ENCODE measurements around the gene ATP13A2. TPM values are rescaled to one million over a fixed set of nuclear protein-coding genes. Genes with fewer than 3 reads are reported as not detected.

Gene ATP13A2
- total RNA-seq, 1 donor from 2014 or later = 50.2 TPM

GRCh38 chr1:17004466-17005364 lies 7.0 kb downstream of the ATP13A2 start:
- Mint-ChIP-seq H3K27me3 (no peaks in the 10 kb centered on the region), H3K4me3 (no peak overlapping the region), H3K36me3 (ENCODE audit: low read depth) (peaks cover 15% of the 10 kb centered on the region), H3K9me3 (no peaks in the 10 kb centered on the region), H3K27ac (no peak overlapping the region), H3K4me1 (no peaks in the 10 kb centered on the region)
- DNase-seq = no peak
- intact Hi-C loops (cut with micrococcal nuclease) = no loop called here

DNA sequence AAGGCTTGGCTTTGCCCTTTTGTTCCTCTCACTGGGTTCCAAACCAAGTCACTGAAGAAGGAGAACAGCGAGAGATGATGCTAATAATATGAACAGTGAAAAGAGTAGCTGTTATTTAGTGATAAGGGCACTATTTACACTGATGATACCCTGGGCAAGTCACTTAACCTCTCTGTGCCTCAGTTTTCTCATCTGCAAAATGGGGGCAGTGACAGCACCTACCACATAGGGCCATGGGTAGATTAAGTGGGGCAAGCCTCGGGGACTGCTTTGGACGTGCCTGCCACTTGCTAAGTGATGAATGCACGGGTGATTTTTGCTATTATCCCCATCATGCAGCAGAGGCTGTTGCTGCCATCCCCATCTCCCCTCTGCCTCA lies 9.2 kb downstream of the ATP13A2 start:
- intact Hi-C loops (cut with micrococcal nuclease) = no loop called here
- Mint-ChIP-seq H3K4me3 (no peak overlapping the region), H3K4me1 (no peaks in the 10 kb centered on the region)

GRCh38 chr1:17001760-17002523 lies 9.8 kb downstream of the ATP13A2 start:
- Mint-ChIP-seq H3K27ac (no peak overlapping the region), H3K27me3 (no peaks in the 10 kb centered on the region), H3K9me3 (no peaks in the 10 kb centered on the region), H3K4me1 (no peaks in the 10 kb centered on the region), H3K36me3 (ENCODE audit: low read depth) (peaks cover 23% of the 10 kb centered on the region), H3K4me3 (no peak overlapping the region)
- intact Hi-C loops (cut with micrococcal nuclease) = no loop called here
- DNase-seq = no peak

More for the DNA sequence above, 9.2 kb downstream of the ATP13A2 start:
- no peak for DNase-seq
- no peak overlapping the region for H3K27ac Mint-ChIP-seq
- H3K36me3 Mint-ChIP-seq (ENCODE audit: low read depth) = peaks cover 23% of the 10 kb centered on the region
- no peaks in the 10 kb centered on the region for H3K9me3 Mint-ChIP-seq
- no peaks in the 10 kb centered on the region for H3K27me3 Mint-ChIP-seq

DNA sequence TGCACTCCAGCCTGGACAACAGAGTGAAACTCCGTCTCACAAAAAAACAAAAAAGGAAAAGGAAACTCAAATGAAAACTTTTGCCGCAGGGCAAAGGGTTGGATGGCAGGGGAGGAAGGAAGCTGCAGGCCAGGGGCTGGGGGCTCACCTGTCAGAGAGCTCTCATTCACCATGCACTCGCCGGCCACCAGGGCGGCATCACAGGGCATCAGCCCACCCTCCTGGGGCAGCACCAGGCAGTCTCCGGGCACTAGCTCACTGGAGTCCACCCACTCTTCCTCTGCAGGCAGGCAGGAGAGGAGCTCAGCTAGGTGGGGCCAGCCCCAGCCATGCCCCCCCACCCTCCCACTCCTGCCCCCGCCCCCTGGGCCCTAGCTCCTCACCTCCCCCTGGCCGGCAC lies 11.9 kb downstream of the ATP13A2 start:
- Mint-ChIP-seq H3K27ac (no peak overlapping the region), H3K27me3 (no peaks in the 10 kb centered on the region), H3K4me1 (no peaks in the 10 kb centered on the region), H3K36me3 (ENCODE audit: low read depth) (peaks cover 26% of the 10 kb centered on the region), H3K9me3 (no peaks in the 10 kb centered on the region), H3K4me3 (no peak overlapping the region)
- DNase-seq = no peak
- intact Hi-C loops (cut with micrococcal nuclease) = no loop called here

- H3K9me3 Mint-ChIP-seq = no peaks in the 10 kb centered on the region
- H3K4me3 Mint-ChIP-seq = no peak overlapping the region
- no peak for DNase-seq
- intact Hi-C loops (cut with micrococcal nuclease) = no loop called here
- H3K27ac Mint-ChIP-seq = peak overlapping the region; percentile 20
- H3K27me3 Mint-ChIP-seq = no peaks in the 10 kb centered on the region
- H3K36me3 Mint-ChIP-seq (ENCODE audit: low read depth) = peaks cover 19% of the 10 kb centered on the region
- H3K4me1 Mint-ChIP-seq = no peaks in the 10 kb centered on the region
Measured at GRCh38 chr1:16998589-16998988, 13.1 kb downstream of the ATP13A2 start.

DNA sequence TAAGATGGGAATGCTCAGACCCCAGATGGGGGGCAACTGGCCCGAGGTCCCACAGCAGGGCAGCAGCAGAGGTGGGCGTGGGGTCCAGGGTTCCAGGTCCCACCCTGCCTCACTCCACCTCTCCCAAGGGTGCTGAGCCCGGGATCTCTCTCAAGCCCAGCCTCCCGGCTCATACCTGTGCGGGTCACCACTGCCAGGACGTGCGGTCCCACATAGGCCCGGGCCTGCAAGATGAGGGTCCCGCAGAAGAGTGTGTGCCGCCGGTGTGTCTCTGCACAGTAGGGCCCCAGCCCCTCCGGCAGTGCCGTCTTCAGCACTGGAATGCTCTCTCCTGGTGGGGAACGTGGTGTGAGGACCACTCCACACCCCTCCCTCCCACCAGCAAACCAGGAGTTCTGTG lies 14.9 kb downstream of the ATP13A2 start:
- Mint-ChIP-seq H3K27ac (no peak overlapping the region), H3K9me3 (no peaks in the 10 kb centered on the region), H3K4me1 (no peaks in the 10 kb centered on the region), H3K4me3 (no peak overlapping the region), H3K36me3 (ENCODE audit: low read depth) (peaks cover 14% of the 10 kb centered on the region), H3K27me3 (no peaks in the 10 kb centered on the region)
- no peak for DNase-seq
- intact Hi-C loops (cut with micrococcal nuclease) = no loop called here

DNA sequence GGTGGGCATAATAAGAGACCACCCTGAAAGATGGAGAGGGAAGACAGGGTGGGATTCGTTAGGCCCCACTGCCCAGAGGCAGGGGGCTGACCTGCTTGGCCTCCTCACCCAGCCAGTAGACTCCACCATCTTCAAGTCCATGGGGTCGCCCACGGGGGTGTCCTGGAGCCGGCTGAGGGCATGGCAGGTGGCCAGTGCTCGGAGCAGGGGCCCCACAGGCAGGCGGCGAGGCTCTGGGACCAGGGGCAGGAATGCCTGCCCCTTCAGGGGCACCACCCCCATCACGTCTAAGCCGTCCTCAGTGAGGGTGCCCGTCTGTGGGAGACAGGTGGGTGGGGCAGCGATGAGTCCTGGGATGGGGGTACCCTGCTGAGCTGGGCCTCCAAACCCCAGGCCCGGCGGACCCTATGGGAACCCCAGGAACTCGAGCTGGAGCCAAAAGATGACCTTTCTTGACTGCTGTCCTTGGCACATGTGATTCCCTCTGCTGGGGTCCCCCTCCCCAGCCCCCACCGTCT lies 18.1 kb downstream of the ATP13A2 start:
- H3K36me3 Mint-ChIP-seq (ENCODE audit: low read depth) = peaks cover 8% of the 10 kb centered on the region
- H3K9me3 Mint-ChIP-seq = no peaks in the 10 kb centered on the region
- intact Hi-C loops (cut with micrococcal nuclease) = no loop called here
- no peaks in the 10 kb centered on the region for H3K4me1 Mint-ChIP-seq
- no peaks in the 10 kb centered on the region for H3K27me3 Mint-ChIP-seq
- DNase-seq = no peak
- H3K27ac Mint-ChIP-seq = no peak overlapping the region
- H3K4me3 Mint-ChIP-seq = no peak overlapping the region

DNA sequence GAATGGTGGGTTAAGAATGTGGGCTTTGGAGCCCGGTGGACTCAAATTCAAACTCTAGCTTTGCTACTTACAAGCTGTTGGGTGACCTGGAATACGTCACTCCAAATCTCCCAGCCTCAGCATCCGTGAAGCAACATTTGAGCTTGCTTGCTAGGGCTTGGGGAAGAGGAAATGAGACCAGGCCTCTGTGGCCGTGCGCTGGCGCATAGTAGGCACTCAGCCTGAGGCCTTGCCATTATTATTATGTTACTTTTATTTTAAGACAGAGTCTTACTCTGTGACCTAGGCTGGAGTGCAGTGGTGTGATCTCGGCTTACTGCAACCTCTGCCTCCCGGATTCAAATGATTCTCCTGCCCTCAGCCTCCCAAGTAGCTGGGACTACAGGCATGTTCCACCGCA lies 19.1 kb downstream of the ATP13A2 start:
- Mint-ChIP-seq H3K36me3 (ENCODE audit: low read depth) (peaks cover 5% of the 10 kb centered on the region), H3K4me3 (no peak overlapping the region), H3K4me1 (no peaks in the 10 kb centered on the region), H3K27me3 (no peaks in the 10 kb centered on the region), H3K27ac (no peak overlapping the region), H3K9me3 (no peaks in the 10 kb centered on the region)
- DNase-seq = no peak
- intact Hi-C loops (cut with micrococcal nuclease) = no loop called here

GRCh38 chr1:16992102-16992501 lies 19.6 kb downstream of the ATP13A2 start:
- Mint-ChIP-seq H3K4me1 (no peaks in the 10 kb centered on the region), H3K36me3 (ENCODE audit: low read depth) (peaks cover 5% of the 10 kb centered on the region), H3K27ac (no peak overlapping the region), H3K27me3 (no peaks in the 10 kb centered on the region), H3K4me3 (no peak overlapping the region), H3K9me3 (no peaks in the 10 kb centered on the region)
- intact Hi-C loops (cut with micrococcal nuclease) = no loop called here
- no peak for DNase-seq

GRCh38 chr1:16991571-16991970 lies 20.2 kb downstream of the ATP13A2 start:
- Mint-ChIP-seq H3K36me3 (ENCODE audit: low read depth) (peaks cover 5% of the 10 kb centered on the region), H3K4me1 (no peaks in the 10 kb centered on the region), H3K27ac (no peak overlapping the region), H3K4me3 (no peak overlapping the region), H3K9me3 (no peaks in the 10 kb centered on the region), H3K27me3 (no peaks in the 10 kb centered on the region)
- intact Hi-C loops (cut with micrococcal nuclease) = no loop called here
- DNase-seq = no peak

- DNase-seq = no peak
- no peak overlapping the region for H3K4me3 Mint-ChIP-seq
- H3K9me3 Mint-ChIP-seq = no peaks in the 10 kb centered on the region
- intact Hi-C loops (cut with micrococcal nuclease) = no loop called here
- H3K36me3 Mint-ChIP-seq (ENCODE audit: low read depth) = peaks cover 5% of the 10 kb centered on the region
- H3K4me1 Mint-ChIP-seq = no peaks in the 10 kb centered on the region
- no peaks in the 10 kb centered on the region for H3K27me3 Mint-ChIP-seq
- H3K27ac Mint-ChIP-seq = no peak overlapping the region
Measured at GRCh38 chr1:16989676-16990391, 21.9 kb downstream of the ATP13A2 start.

DNA sequence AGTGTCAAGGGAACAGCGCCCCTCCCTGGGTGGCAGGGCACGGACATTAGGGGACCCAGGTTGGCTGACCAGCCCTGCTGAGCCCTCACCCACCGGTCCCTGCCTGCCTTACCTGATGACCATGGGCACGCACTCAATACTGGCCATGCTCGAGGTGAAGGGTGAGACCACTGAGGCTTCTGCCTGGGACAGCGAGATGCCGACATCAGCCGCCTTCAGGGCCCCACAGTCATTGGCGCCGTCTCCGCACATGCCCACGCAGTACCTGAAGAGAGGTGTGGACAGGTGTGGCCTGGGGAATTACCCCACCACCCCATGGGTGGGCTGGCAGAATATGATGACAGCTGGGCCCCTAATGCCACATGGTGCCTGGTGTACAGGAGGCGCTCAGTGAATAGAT lies 23.5 kb downstream of the ATP13A2 start:
- Mint-ChIP-seq H3K27me3 (peaks cover 2% of the 10 kb centered on the region), H3K4me1 (no peaks in the 10 kb centered on the region)
- intact Hi-C loops (cut with micrococcal nuclease) = no loop called here

DNA sequence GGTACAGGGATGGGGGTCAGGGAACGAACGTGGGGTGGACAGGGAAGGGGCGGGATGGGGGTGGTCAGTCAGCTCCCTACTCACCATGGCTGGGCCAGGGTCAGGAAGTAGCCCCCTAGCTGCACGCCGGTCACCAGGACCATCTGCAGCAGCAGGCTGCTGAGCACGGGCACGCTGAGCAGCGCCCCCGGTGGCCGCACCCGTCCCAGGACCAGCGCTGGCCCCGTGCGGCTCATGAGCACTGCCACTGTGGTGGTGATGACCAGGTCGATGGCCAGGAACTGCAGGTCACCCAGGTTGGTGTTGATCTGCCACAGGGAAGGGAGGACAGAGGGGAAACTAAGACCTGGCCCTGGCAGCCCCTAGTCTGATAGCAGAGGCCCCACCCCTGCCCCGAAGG lies 24.8 kb downstream of the ATP13A2 start:
- intact Hi-C loops (cut with micrococcal nuclease) = no loop called here
- no peak for DNase-seq
- Mint-ChIP-seq H3K27me3 (peaks cover 6% of the 10 kb centered on the region), H3K27ac (no peak overlapping the region), H3K4me3 (no peak overlapping the region), H3K4me1 (no peaks in the 10 kb centered on the region), H3K36me3 (ENCODE audit: low read depth) (peaks cover 5% of the 10 kb centered on the region), H3K9me3 (no peaks in the 10 kb centered on the region)

More for the DNA sequence above, 23.5 kb downstream of the ATP13A2 start:
- no peak overlapping the region for H3K27ac Mint-ChIP-seq
- no peaks in the 10 kb centered on the region for H3K9me3 Mint-ChIP-seq
- DNase-seq = no peak
- H3K4me3 Mint-ChIP-seq = no peak overlapping the region
- peaks cover 5% of the 10 kb centered on the region for H3K36me3 Mint-ChIP-seq (ENCODE audit: low read depth)

DNA sequence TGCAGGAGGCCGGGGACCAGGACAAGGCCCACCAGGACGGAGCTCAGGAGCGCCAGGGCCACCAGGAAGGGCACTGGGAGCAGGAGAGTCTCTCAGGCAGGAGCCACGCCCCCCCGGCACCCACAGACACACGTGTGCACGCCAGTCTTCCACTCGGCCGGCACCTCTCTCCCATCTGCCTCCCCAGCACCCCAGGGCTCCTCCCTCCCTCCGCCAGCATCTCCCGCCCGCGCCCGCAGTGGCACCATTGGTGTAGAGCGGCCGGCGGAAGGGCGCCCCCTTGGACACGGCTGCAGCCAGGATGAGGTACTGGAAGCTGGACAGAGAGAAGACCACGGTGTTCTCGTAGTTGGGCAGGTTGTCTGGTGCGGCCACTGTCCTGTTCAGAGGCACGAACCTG lies 25.2 kb downstream of the ATP13A2 start:
- intact Hi-C loops (cut with micrococcal nuclease) = no loop called here
- H3K4me3 Mint-ChIP-seq = no peak overlapping the region

More for the DNA sequence above, 25.2 kb downstream of the ATP13A2 start:
- Mint-ChIP-seq H3K9me3 (no peaks in the 10 kb centered on the region), H3K4me1 (no peaks in the 10 kb centered on the region), H3K27ac (no peak overlapping the region), H3K36me3 (ENCODE audit: low read depth) (peaks cover 5% of the 10 kb centered on the region), H3K27me3 (peaks cover 9% of the 10 kb centered on the region)
- DNase-seq = no peak

Data from activated CD4-positive, alpha-beta T cell treated with anti-CD3 and anti-CD28 coated beads, Interleukin-2, amount 10 ng/mL, durations not matched to agents 24 days and 14 days (primary cell).